Vagina (tissue), 2 donors: ENCODE data around the gene SIM1. TPM values are rescaled to one million over a fixed set of nuclear protein-coding genes. Genes with fewer than 3 reads are reported as not detected.

Experiments used
- DNase-seq, 2 donors: peaks; one replicate each; pipeline ENCODE4 v3.0.0-alpha.2; 2017; ENCODE audit errors: extremely low spot score in 2 of 2
- H3K27ac ChIP-seq: fragments of 200-600 bp; sonication (generic); one replicate; pipeline ENCODE4 v1.5.1; 2019
- H3K27me3 ChIP-seq: fragments of 200-600 bp; sonication (generic); one replicate; pipeline ENCODE4 v1.5.1; 2019
- H3K36me3 ChIP-seq, 2 donors: fragments of 200-600 bp; sonication (generic); one replicate each; pipeline ENCODE4 v1.5.1; 2017 to 2019
- H3K4me1 ChIP-seq: fragments of 200-600 bp; sonication (generic); one replicate; pipeline ENCODE4 v1.5.1; 2019
- H3K4me3 ChIP-seq, 2 donors: fragments of 200-600 bp; sonication (generic); 1 replicate in 1 of 2; 2 replicates in 1 of 2; pipeline ENCODE4 v1.5.1; 2016 to 2019
- H3K9me3 ChIP-seq: fragments of 200-600 bp; sonication (generic); one replicate; pipeline ENCODE4 v1.5.1; 2019
- CTCF ChIP-seq, 3 experiments: fragments of 450-650 bp in 2 of 3; fragments of 200-600 bp in 1 of 3; sonication (generic) in 1 of 3; IDR thresholded peaks; one replicate each; pipeline ENCODE4 v1.5.1; 2017 to 2019; ENCODE audit warnings: antibody characterized with exemption in 3 of 3, mild to moderate bottlenecking in 2 of 3, moderate library complexity in 2 of 3
- POLR2A ChIP-seq, 2 donors: fragments of 450-650 bp; IDR thresholded peaks; one replicate each; pipeline ENCODE4 v1.6.1; 2017; ENCODE audit warnings: antibody characterized with exemption in 2 of 2, mild to moderate bottlenecking in 2 of 2, moderate library complexity in 2 of 2
- POLR2AphosphoS5 ChIP-seq, 2 donors: sonication (generic); formaldehyde crosslinking; IDR thresholded peaks; one replicate each; pipeline ENCODE4 v1.9.0; 2017; ENCODE audit warnings: antibody characterized with exemption in 2 of 2, mild to moderate bottlenecking in 2 of 2, low read depth in 1 of 2; ENCODE audit not compliant: insufficient read depth in 1 of 2
- intact Hi-C: fragments of 100-400 bp; cut with DNase I; formaldehyde crosslinking; loops from one replicate; pipeline ENCODE4 v1.15.1; 2023
- total RNA-seq: library from RNA; depleted of rRNA; stranded (reverse); fragments of >200 nt; gene quantifications from one replicate; pipeline ENCODE4 v1.2.3, GENCODE V29; 2016

The SIM1 gene
- total RNA-seq, 1 donor from 2014 or later: not detected

DNA sequence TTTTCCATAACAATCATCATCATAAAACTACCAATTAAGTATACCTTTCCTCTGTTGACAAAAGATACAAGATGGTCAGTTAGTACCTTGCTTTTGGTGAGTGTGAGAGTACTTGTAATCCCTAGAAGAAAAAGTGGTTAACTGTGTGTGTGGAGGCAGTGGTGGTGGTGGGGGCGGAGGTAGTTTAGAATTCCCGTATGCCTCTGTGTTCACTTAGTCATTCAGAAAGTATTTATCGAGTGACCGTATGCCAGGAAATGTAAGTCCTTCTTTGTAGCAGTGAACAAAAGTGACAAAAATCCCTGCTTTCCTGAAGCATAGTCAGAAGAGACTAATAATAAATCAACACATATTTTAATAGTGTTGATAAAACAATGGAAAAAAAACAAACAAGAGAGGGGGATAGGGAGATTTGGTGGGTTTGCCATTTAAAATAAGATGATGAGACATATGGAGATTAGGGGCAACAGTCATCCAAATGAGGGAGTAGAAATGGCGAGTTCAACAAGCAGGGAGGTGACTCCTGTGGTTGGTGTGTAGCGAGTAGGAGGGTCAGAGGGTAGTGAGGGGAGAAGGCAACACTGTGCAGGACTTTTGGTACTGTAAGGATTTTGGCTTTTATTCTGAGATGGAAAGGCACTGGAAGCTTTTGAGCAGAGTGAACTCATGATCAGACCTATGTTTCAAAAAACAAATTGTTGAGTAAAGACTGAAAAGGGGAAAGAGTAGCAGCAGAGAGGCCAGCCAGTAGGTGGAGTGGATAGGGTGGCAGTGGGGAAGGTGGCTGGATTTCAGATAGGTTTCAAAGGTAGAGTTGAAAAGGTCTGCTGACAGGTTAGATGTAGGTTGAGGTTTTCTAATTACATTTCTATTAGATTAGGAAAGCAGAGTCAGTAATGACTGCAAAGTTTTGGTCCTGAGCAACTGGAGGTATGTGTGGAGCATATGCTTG lies 40.3 kb upstream of the SIM1 start:
- DNase-seq: no peak
- H3K36me3 ChIP-seq: peaks cover 0 to 13% of the 10 kb centered on the region in 2 donors
- H3K9me3 ChIP-seq: no peaks in the 10 kb centered on the region
- no peak overlapping the region for H3K4me3 ChIP-seq
- H3K27ac ChIP-seq: no peak overlapping the region
- H3K4me1 ChIP-seq: no peaks in the 10 kb centered on the region
- no peaks in the 10 kb centered on the region for H3K27me3 ChIP-seq
- intact Hi-C loops: no loop called here
- no peak for TF ChIP-seq POLR2A (IDR thresholded peaks at IDR 0.05)
- no peak for TF ChIP-seq POLR2AphosphoS5 (IDR thresholded peaks at IDR 0.05; ENCODE audit: insufficient read depth in 1 of 2, low read depth in 1 of 2)
- no peak for TF ChIP-seq CTCF (IDR thresholded peaks at IDR 0.05)

- no peak for DNase-seq
- no peaks in the 10 kb centered on the region for H3K9me3 ChIP-seq
- no peaks in the 10 kb centered on the region for H3K36me3 ChIP-seq
- no peak overlapping the region for H3K4me3 ChIP-seq
- H3K27ac ChIP-seq: no peak overlapping the region
- no peaks in the 10 kb centered on the region for H3K4me1 ChIP-seq
- TF ChIP-seq POLR2AphosphoS5 (IDR thresholded peaks at IDR 0.05; ENCODE audit: insufficient read depth in 1 of 2, low read depth in 1 of 2): no peak
- TF ChIP-seq POLR2A (IDR thresholded peaks at IDR 0.05): no peak
- TF ChIP-seq CTCF (IDR thresholded peaks at IDR 0.05): no peak
- H3K27me3 ChIP-seq: no peaks in the 10 kb centered on the region
- intact Hi-C loops: no loop called here
These were observed 38.5 kb upstream of the SIM1 start for GRCh38 chr6:100503043-100503705.

DNA sequence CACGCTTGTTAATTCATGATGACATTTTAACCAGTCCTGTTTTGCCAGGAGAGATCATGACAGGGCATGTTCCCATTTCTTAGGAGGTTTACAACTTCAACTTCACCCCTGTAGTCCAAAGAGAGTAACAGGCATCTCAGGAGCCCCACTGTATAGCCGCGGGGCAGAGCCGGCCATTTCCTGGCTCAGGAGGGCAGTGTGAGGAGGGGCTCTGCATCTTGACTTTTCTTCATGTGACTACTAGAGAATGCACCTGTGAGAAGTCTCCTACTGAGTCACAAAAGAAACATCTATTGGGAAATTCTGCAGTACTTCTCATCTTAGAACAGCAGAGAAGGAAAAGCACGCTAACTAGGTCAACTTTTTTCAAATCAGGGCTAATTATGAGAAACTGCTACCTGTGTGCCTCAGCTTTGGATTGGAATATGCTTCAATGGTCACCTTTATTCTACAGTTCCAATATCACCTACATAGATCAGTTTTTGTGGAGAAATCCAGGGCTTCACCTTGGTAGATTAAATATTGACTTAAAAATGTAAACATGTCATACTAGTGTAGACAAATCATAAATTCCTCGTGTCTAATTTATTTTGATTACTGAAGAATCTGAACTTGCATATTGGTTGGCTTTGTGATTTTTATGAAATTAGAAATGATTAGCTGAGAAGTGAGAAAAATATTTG lies 28.6 kb upstream of the SIM1 start:
- no peaks in the 10 kb centered on the region for H3K4me1 ChIP-seq
- no peaks in the 10 kb centered on the region for H3K9me3 ChIP-seq
- H3K27me3 ChIP-seq: no peaks in the 10 kb centered on the region
- no peak overlapping the region for H3K4me3 ChIP-seq
- no peak for DNase-seq
- no peaks in the 10 kb centered on the region for H3K36me3 ChIP-seq
- no peak for TF ChIP-seq POLR2A (IDR thresholded peaks at IDR 0.05)
- H3K27ac ChIP-seq: no peak overlapping the region
- intact Hi-C loops: no loop called here

GRCh38 chr6:100491952-100492670 lies 27.4 kb upstream of the SIM1 start:
- Histone ChIP-seq H3K36me3 (no peaks in the 10 kb centered on the region), H3K9me3 (no peaks in the 10 kb centered on the region), H3K4me3 (no peak overlapping the region), H3K4me1 (no peaks in the 10 kb centered on the region), H3K27ac (no peak overlapping the region), H3K27me3 (no peaks in the 10 kb centered on the region)
- TF ChIP-seq POLR2AphosphoS5 (IDR thresholded peaks at IDR 0.05; ENCODE audit: insufficient read depth in 1 of 2, low read depth in 1 of 2) (no peak), CTCF (IDR thresholded peaks at IDR 0.05) (no peak), POLR2A (IDR thresholded peaks at IDR 0.05) (no peak)
- intact Hi-C loops: no loop called here
- DNase-seq: no peak

DNA sequence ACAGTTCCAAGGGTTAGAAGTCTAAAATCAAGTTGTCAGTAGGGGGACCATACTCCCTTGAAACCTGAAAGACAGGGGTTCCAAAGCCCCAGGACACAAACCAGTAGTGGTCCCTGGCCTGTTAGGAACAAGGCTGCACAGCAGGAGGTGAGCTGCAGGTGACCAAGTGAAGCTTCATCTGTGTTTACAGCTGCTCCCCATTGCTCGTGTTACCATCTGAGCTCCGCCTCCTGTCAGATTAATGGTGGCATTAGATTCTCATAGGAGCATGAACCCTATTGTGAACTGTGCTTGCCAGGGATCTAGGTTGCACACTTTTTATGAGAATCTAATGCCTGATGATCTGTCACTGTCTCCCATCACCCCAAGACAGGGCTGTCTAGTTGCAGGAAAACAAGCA lies 25.3 kb upstream of the SIM1 start:
- H3K27me3 ChIP-seq: no peaks in the 10 kb centered on the region
- H3K27ac ChIP-seq: no peak overlapping the region
- no peak for DNase-seq
- intact Hi-C loops: no loop called here
- no peaks in the 10 kb centered on the region for H3K9me3 ChIP-seq
- H3K4me1 ChIP-seq: no peaks in the 10 kb centered on the region
- no peak overlapping the region for H3K4me3 ChIP-seq
- no peak for TF ChIP-seq CTCF (IDR thresholded peaks at IDR 0.05)
- no peak for TF ChIP-seq POLR2AphosphoS5 (IDR thresholded peaks at IDR 0.05; ENCODE audit: insufficient read depth in 1 of 2, low read depth in 1 of 2)
- TF ChIP-seq POLR2A (IDR thresholded peaks at IDR 0.05): no peak
- no peaks in the 10 kb centered on the region for H3K36me3 ChIP-seq
